ELR (cell line): ENCODE results near the gene TMEM220.

Experiments
- DNase-seq: peaks from one replicate; pipeline ENCODE4 v3.0.0-alpha.2; 2015; ENCODE audit warnings: low read depth

TMEM220 gene

DNA sequence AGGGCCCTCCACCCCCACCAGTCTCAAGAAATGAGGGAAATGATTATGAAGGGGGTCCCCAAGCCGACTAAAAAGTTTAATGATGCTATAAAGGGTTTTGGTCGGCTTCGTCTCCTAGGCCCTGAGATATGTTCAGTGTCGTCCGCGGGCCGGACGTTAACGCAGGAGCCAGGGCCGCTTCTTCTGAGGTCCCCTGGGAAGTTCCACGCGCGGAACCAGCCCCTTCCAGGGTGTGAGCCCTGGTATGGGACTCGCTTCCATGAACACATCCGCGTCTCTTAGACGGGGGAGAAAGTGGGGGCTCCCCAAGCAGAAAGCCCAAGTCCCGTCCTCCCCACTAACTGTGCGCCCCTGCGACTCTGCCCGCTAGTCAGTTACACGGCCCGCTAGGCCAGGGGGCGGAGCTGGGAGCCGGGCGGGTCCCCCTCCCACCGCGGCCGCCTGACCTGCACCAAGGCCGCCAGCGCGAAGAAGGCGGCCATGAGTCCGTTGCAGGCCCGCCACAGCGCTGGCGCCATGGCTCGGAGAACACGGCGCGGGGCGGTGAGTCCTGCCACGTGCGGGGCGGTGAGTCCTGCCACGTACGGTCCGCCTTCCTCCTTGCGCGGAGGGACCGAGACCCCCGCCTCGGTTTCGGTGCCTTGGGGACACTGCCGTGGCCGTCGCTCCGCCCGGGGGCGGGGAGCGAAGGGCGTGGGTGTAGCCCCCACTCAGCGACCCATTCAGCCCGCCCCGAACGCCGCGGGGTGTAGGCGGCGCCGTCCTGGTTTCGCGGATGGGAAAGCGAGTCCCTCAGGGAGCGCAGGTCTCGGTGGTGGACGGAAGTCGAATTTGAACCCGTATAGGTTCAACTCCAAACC, at the start of gene TMEM220:
TMEM220 (minus strand) TSS at position 690 of the 860 bp plus-strand sequence; CDS start at position 518, 172 bp downstream.
- DNase-seq = peak; percentile 86

DNA sequence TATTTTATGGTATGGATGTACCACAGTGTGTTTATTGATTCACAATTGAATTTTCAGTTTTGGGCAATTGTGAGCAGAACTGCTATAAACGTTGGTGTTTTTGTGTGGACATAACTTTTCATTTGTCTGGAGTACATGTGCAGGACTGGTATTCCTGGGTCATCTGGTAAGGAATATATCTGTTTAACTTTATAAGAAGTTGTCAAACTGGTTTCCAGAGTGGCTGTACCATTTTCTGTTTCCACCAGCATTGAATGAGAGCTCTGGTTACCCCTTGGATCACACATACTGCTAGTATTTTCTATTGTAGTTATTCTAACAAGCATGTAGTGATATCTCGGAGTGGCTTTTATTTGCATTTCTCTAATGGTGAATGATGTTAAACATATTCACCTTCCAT, 49.8 kb upstream of the TMEM220 start:
- no peak for DNase-seq

DNA sequence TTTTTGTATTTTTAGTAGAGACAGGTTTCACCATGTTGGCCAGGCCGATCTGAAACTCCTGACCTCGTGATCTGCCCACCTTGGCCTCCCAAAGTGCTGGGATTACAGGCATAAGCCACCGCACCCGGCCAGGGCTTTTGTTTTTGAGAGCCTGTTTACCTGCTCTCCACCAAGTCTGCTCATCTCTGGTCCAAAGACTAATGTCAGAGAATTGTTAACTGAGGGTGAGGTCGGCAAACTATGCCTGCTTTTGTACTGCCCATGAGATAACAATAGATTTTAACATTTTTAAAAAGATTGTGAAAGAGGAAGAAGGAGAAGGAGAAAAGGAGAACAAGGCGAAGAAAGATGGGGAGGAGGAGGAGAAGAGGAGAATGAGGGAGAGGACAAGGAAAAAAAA, 48.1 kb upstream of the TMEM220 start:
- no peak for DNase-seq

DNA sequence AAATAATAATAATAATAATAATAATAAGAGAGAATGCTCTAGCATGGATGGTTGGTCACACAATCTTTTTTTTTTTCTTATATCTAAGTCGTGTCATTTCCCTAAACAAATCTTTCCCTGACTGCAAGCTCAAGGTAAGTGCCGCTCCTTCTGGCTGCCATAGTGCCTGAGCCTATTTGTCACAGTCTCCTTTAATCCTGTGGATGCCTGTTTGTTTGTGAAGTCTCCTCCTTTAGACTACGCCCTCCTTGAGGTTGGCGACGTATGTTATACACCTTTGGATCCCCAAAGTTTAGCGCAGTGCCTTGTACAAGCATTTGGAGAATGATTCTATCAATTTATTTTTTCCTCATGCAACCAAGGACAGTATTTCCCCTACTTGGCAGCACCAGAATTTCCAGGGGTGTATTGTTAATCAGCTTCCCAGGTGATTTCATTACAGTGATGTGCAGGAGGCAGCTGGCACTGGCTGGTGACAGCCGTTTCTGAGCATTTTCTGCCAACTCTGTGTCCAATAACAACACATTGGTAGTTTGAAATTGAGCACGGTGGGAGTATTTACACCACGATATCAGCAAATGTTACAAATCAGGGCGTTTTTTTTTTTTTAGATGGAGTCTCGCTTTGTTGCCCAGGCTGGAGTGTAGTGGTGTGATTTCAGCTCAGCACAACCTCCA, 47.4 kb upstream of the TMEM220 start:
- no peak for DNase-seq

DNA sequence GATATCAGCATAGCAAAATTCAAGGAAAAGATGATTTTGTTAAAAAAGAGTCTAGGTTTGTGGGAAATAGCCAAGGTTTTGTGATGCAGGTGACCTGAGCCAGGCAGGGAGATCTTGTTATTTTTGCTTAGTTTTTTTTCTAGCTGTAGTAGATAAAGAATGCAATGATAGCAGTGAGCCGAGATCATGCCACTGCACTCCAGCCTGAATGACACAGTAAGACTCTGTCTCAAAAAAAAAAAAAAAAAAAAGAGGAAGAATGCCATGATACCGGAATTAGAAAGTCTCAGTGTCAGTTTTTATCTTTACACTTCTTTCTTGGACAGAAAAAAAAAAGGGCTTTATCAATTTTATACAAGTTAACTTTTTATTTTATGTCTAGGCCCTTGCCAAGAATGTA, 46.6 kb upstream of the TMEM220 start:
- DNase-seq = no peak

DNA sequence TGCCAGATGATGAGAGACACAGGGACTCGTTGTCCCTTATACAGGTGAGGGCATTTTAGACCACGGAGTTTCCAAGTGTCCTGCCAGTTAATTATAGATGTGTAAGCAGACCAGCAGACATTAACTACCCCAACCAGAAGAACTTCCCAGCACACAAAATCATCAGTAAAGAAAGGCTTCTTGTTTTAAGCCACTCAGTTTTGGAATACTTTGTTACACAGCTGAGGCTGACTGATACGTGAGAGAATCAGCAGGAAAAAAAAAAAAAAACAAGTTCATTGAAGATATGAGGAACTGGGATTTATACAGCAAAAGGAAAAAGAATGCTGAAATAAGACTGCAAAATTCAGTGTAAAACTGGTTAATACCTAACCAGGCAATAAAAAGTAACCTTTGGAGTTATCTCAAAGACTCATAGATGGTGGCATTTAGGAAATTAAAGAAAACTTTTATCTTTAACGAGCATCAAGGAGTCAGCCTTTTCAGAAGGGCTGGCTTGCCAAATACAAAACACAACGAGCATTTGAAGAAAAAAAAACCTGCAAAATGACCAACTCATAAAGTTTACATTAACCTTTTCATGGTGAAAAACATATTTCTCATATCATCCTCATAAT, 46.0 kb upstream of the TMEM220 start:
- no peak for DNase-seq

DNA sequence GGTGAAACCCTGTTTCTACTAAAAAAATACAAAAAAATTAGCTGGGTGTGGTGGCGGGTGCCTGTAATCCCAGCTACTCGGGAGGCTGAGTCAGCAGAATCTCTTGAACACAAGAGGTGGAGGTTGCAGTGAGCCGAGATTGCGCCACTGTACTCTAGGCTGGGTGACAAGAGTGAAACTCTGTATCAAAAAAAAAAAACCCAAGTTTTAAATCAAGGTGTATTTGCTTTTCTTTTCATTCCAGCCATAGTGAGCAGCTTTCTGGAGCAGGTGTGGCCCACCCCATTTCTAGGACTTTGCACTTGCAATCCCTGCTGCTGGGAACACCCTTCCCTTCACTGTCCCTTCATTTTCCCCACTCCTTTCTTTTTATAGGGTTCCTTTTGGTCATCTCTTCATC, 45.2 kb upstream of the TMEM220 start:
- no peak for DNase-seq

DNA sequence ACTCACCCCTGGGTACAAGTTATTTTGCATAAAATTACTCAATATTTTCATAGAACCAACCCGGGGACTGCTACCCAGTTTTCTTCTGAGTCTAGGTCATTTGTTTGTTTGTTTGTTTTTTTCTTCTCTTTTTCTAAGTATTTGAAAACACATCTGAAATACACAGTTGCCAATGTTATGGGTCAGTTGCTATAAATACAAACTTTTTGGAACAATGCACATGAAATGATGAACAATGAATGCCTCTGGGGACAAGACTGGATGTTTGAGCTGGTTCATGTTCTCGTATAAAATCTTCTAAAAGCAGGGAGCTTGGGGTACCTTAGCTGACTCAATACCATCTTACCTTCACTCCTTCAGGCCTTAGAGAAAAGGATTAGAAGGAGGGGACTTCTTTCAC, 43.6 kb upstream of the TMEM220 start:
- DNase-seq = no peak

DNA sequence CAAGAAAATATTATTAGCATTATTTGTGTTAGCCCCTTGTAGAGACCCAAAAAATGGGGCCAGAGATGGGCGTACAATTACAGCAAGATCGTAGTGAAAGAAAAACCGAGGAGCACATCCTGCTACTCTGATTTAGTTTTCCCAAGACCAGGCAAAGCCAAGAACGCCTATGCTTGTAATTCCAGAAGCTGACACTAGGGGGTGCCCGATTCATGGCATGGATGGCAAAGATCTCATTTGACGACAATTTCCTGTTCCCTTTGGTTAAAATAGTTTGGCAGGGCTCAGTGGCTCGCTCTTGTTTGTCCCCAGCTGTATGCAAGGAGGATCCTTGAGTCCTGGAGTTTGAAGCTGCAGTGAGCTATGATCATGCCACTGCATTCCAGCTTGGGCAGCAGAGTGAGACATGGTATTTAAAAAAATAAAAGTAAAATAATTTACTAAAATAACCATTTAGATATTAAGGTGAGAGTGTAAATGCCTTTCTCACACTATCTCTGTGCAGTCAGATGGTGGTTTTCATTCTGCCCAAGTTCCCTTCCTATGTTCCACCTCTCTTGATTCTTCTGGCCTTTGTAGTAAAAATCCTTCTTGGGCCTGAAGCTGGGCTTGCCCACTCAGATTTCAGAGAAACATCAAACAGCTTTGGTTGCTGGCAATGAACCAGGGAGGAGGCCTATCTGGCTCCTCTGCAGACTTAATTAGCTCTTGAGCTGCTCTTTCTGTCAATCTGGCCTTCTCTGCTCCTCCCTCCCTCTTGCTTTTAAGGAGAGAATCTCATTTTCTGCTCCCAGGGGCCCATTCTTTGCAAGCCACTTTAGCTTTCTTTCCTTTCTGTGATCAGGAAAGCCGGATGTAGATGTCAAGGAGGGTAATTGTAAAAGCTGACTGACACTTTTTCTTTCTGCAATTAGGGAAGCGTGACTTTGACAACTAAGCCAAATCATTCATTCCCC, 42.9 kb upstream of the TMEM220 start:
- peak; percentile 20 for DNase-seq

DNA sequence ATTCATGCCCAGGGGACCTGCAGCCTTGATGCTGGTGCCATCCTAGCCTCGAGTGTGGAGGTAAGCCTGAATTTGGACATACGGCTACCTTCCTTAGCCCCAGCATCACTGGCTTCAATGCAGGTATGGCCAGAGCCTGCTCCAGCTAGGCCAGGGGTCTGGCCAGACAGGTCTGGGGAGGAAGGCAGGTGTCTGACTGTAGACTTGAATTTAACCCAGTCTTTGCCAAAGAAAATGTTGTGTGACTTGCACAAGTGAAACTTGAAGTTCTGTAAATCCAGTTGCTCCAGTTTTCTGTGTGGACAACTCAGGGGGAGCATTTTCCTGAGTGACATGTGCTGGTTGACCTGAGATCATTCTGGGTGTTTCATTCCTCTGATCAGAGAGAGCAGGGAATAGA, 41.3 kb upstream of the TMEM220 start:
- no peak for DNase-seq

DNA sequence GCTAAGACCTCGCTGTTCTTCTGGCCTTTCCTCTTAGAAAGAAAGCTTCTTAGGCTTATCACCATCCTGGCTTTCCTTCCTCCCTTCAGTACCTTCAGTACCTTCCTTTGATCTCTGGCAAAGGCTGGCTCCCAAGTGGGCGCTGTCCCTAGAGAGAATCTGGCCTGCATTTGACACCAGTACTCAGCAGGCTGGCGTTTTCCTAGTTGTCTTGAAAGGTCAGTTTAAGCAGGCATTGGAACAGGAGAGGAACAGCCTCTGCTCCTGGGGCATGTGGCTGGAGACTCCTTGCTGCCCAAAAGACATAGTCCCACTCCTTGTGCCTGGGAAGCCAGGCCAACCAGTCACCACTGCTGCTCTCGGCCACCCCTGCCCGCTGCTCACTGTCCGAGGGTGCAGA, 40.0 kb upstream of the TMEM220 start:
- DNase-seq = no peak

DNA sequence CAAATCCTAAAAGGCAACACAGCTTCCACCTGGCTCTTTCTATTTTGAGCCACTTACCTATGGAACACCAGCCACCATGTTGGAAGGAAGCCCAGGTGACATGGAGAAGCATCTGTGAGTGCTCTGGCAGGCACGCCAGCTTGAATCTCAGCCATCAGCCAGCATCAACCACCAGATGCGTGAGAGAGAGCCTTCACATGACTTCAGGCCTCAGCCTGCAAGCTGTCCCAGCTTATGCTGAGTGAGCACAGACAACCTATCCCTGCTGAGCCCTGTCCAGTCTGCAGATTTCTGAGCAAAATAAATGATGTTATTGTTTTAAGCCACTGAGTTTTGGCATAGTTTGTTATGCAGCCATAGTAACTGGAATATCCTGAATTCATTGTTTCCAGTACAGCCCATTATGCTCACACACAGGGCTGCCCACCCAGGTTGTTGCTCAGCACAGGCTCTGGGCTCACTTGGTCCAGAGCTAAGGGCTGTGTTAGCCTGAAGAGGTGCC, 39.0 kb upstream of the TMEM220 start:
- no peak for DNase-seq

DNA sequence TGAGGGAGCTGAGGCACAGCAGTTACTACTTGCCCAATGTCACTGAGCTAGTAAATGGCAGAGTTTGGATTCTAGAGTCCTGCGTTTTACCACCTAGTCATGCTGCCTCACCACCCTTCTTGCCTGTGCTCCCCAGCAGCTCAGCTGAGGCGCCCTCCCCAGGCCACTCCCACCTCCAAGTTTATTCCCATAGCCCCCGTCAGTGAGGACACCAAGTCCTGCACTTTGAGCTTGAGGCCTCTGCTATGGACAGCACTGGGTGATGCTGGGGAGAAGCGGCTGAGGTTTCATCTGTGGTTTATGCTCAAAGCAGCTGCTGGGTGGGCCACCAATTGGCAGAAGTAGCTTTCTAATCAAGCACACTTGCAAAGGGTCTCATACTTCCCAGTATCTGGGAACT, 37.4 kb upstream of the TMEM220 start:
- no peak for DNase-seq

DNA sequence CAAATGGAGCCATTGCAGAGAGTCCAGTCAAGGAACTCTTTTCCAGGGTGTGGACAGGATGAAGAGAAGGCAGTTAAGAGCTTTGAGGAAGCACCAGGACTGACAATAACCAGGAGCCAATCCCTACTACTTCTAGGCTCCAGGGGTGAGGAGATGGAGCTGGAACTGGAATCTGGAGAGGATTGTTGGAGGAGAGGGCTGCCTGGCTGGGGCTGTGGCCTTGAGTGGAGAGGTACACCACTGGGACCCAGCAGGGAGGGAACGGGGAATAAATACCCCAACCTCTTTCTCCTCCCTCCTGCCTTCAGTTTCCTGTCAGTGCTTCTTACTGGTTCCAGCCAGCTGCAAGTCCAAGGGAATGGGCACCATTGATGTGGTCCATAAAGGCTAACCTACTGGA, 32.2 kb upstream of the TMEM220 start:
- DNase-seq = no peak

DNA sequence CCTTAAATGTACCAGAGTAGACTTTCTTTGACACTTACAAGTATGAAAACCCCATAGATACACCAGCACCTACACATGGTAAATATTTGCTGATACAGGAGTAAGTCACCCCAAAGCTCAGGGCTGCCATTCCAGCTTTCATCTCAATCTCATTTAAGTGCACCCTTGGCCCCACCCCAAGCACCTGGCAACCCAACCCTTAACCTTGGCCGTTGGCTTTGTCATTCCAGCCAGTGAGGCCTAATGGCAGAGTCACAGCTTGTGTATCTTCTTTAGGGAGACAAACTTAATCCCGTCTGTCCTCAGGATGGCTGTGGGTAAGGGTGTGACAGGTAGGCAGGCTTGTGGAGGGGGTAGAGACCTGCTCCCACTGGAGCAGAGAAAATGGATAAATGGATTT, 31.5 kb upstream of the TMEM220 start:
- no peak for DNase-seq

DNA sequence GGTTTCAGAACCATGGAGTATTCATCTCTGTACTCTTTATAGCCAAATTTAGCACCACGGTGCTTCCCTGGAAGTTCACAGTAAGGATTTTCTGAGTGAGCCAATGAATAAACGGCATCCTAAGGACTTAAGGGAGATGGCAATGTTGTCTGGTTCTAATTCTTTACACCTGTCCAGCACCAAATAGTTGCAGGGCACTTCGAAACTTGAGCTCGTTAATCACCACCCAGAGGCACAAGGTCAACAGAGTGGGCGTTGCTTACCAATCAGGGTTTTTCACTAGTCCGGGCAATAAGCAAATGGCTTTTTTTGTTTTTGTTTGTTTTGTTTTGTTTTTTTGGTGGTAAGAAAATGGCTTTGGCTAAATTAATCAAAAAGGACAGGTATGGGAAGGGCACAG, 28.2 kb upstream of the TMEM220 start:
- no peak for DNase-seq

DNA sequence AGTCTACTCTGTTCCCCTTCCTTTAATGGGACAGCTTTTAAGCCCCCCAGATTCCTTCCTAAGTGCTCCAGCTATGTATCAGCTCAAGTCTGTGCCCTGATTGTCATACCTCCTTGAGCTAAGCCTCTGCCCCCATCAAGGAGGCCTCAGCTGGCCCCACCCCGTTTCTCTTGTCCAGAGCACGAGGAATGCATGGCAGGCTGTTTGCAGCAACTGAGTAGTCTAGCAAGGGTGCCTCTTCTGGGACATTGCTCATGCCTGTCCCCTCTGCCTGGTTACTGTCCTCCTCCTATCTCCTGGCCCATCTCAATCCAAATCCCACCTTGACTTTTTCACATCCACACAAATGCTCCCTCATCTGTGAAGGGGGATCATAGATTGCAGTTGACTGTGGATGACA, 27.8 kb upstream of the TMEM220 start:
- DNase-seq = no peak

DNA sequence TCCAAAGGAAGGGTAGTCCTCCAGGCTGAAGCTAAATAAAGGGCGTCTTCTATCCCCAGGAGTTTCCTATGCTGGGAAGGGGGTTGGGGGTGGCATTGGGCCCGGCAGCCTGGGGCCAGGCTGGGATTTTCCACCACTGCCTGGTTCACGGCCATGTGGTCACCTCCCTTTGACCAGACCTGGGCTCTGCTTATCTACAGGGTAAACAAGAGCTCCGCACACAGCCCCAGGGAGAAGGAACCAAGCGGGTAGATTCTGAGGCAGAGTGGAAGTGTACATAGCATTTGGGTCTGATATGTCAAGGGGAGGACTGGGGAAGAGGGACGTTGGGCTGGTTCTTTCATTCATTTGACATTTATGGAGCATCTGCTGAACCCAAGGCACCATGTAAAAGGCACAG, 27.2 kb upstream of the TMEM220 start:
- no peak for DNase-seq

DNA sequence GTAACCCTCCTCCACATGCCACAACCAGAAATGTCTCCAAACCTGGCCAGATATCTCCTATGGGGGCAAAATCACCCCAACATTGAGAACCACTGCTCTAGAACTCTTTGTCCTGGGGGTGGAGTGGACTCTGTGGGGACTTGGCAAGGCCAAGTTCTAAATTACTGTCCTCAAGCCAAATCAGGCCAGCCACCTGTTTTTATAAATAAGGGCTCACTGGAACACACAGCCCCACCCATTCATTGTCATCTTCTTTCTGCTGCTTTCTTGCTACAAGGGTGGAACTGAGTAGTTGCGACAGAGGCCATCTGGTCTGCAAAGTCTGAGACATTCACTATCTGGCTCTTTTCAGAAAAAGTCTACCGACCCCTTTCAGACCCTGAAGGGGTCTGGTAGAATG, 26.8 kb upstream of the TMEM220 start:
- no peak for DNase-seq

DNA sequence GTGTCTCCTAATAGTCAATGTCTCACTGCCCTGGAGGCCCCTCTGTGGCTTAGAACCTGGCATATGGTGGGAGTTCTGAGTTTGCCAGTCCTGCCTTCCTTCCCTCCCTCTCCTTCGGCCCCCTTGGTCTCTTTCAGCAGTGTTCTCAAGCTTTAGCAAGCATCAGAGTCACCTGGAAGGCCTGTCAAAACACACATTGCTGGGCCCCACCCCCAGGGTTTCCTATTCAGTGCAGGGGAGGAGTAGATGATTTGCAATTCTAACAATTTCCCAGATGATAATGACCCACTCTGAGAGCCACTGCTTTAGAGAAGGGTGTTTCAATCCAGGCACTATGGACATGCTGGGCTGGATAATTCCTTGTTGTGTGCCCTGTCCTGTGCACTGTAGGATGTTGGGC, 26.4 kb upstream of the TMEM220 start:
- DNase-seq = no peak

DNA sequence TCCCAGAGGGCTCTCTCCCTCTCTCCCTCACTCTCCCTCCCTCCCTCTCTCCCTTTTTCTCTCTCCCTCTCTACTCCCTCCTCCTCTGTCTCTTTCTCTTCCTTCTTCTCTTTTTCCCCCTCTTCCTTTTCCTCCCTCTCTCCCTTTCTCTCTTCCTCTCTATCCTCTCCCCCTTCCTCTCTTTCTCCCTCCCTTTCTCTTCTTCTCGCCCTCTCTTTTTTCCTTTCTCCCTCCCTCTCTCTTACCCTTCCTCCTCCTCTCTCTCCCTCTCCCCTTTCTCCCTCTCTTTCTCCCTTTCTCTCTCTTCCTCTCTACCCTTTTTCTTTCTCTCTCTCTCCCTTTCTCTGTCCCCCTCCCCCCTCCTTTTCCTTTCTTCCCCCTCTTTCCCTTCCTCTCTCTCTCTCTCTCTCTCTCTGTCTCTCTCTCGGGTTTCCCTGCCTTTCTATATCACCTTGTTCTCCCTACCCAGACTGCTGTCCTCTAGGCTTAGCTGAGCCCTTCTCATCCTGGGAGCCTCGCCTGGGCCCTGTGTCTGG, 25.8 kb upstream of the TMEM220 start:
- DNase-seq = no peak
